ENCODE results near the gene RAB27A. TPM values are rescaled to one million over a fixed set of nuclear protein-coding genes. Genes with fewer than 3 reads are reported as not detected.
"Not testable (repeated sequence)": the region's sequence is repeated elsewhere in the genome, so short reads cannot be mapped to it uniquely, and the experiment has no call there.

The RAB27A gene
- total and polyA plus RNA-seq, 2 of the 8 experiments (the other 6 are each of a cell fraction or from before 2014, with no cell fraction given): 2.3 to 6.5 TPM

DNA sequence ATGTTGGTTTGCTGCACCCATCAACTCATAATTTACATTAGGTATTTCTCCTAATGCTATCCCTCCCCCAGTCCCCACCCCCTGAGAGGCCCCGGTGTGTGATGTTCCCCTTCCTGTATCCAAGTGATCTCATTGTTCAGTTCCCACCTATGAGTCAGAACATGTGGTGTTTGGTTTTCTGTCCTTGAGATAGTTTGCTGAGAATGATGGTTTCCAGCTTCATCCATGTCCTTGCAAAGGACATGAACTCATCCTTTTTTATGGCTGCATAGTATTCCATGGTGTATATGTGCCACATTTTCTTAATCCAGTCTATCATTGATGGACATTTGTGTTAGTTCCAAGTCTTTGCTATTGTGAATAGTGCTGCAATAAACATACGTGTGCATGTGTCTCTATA is 9.0 kb downstream of the RAB27A start:
- H2AFZ ChIP-seq (ENCODE audit: low read length); H2BK120ac ChIP-seq (replicated peaks; ENCODE audit: low read depth, low read length); H3K79me1 ChIP-seq (ENCODE audit: low read depth, low read length); H3K23me2 ChIP-seq (ENCODE audit: low read depth, low read length); H3K36me3 ChIP-seq (ENCODE audit: control insufficient read depth in 2 of 4, insufficient read depth in 4 of 4, low read length in 3 of 4); H3K27me3 ChIP-seq (replicated peaks in 1 of 4; ENCODE audit: control insufficient read depth in 3 of 4, extremely low read depth in 1 of 4, insufficient read depth in 3 of 4, low read length in 3 of 4); H4K91ac ChIP-seq (replicated peaks; ENCODE audit: insufficient read length, low read length); H3K9ac ChIP-seq (replicated peaks in 1 of 4; ENCODE audit: extremely low read depth in 1 of 4, low read depth in 3 of 4, low read length in 3 of 4); H3K27ac ChIP-seq (ENCODE audit: low read depth, low read length); H4K8ac ChIP-seq (ENCODE audit: extremely low read depth, insufficient read depth, low read length); POLR2A ChIA-PET (ENCODE audit: partially characterized antibody); H2BK5ac ChIP-seq (ENCODE audit: low read depth, low read length); H3K23ac ChIP-seq (ENCODE audit: insufficient read length); H3K56ac ChIP-seq (replicated peaks; ENCODE audit: insufficient read length, low read depth, low read length); FAIRE-seq; H2BK12ac ChIP-seq (ENCODE audit: low read depth, low read length); H3K4me1 ChIP-seq (replicated peaks in 1 of 4; ENCODE audit: control insufficient read depth in 3 of 4, insufficient read depth in 4 of 4, low read length in 3 of 4); H3K4me3 ChIP-seq (ENCODE audit: extremely low read depth in 1 of 4, insufficient read depth in 2 of 4, low read depth in 3 of 4, low read length in 4 of 4); H3K18ac ChIP-seq (ENCODE audit: extremely low read depth, low read length); H4K5ac ChIP-seq (ENCODE audit: insufficient read length, low read depth, low read length); H3K14ac ChIP-seq (ENCODE audit: insufficient read length); H3K4me2 ChIP-seq (ENCODE audit: insufficient read depth in 1 of 2, low read depth in 2 of 2, low read length in 2 of 2); H4K20me1 ChIP-seq (replicated peaks in 1 of 2; ENCODE audit: control insufficient read depth in 1 of 2, insufficient read depth in 2 of 2, low read length in 2 of 2); H3K4ac ChIP-seq (replicated peaks; ENCODE audit: insufficient read length, low read depth, low read length); H2BK20ac ChIP-seq (ENCODE audit: low read length); DNase-seq (ENCODE audit: low read depth in 1 of 2, low spot score in 2 of 2); H3K9me3 ChIP-seq (ENCODE audit: insufficient read depth in 2 of 2, low read depth in 1 of 2, low read length in 1 of 2); H2AK5ac ChIP-seq (ENCODE audit: low read depth, low read length); H2BK15ac ChIP-seq (ENCODE audit: low read length); H3K79me2 ChIP-seq (ENCODE audit: control insufficient read depth in 1 of 2, insufficient read depth in 2 of 2, low read length in 2 of 2): not testable (repeated sequence)
- 93% methylated on average over 2 of the region's 2 CpGs; no CpG with 5 or more reads in 1 of the 2 experiments for WGBS, 2 experiments (ENCODE audit: extremely low coverage in 1 of 2, insufficient coverage in 1 of 2, insufficient read length in 1 of 2, insufficient replicate concordance in 2 of 2, low coverage in 1 of 2, low lambda C conversion rate in 2 of 2, missing lambda C conversion rate in 1 of 2)
- CTCF ChIA-PET (ENCODE audit: partially characterized antibody): interaction anchor here (1.1 kb wide), 1 partner anchor 159 kb away, joined by 3 read pairs; no protein-coding TSS in a partner anchor
